Endothelial cell of umbilical vein (primary cell): ENCODE measurements around the gene DRC7. TPM values are rescaled to one million over a fixed set of nuclear protein-coding genes. Genes with fewer than 3 reads are reported as not detected.

Source experiments
- BruUV-seq: library from RNA; stranded (reverse); fragments of 400-500 nt; replicated peaks from 2 replicates; lab custom pipeline; 2021; lab: Mats Ljungman, UMichigan
- CTCF ChIA-PET: fragments of 300-600, 350-600 bp; sonication (Branson Sonifier 250); formaldehyde crosslinking; loops from one replicate; lab custom pipeline; 2021; ENCODE audit warnings: antibody characterized with exemption, inconsistent platforms; lab: Charles Lee
- POLR2A ChIA-PET: fragments of 300-600, 350-600 bp; sonication (Branson Sonifier 250); formaldehyde crosslinking; loops from one replicate; lab custom pipeline; 2021; ENCODE audit warnings: antibody characterized with exemption, inconsistent platforms; lab: Charles Lee
- DNase-seq: peaks from one replicate; pipeline ENCODE4 v3.0.0-alpha.2; 2011; ENCODE audit warnings: low read depth, low spot score
- FAIRE-seq: peaks from 2 replicates; lab custom pipeline; 2011; peaks lifted over from hg19 to GRCh38; lab: Jason Lieb, UNC
- H2AFZ ChIP-seq: 2 replicates; pipeline ENCODE4 v1.6.0; 2012; ENCODE audit warnings: low read depth, low read length, control low read depth, inconsistent platforms
- H3K27ac ChIP-seq: 2 replicates; pipeline ENCODE4 v1.5.1; 2011; ENCODE audit warnings: low read depth, mild to moderate bottlenecking, control low read depth, low read length, moderate library complexity; ENCODE audit not compliant: insufficient read depth
- H3K27me3 ChIP-seq, 2 experiments: 2 replicates each; pipeline versions ENCODE4 v1.6.0 to v1.6.1; 2011; ENCODE audit warnings: low read length in 2 of 2, mixed read lengths in 1 of 2; ENCODE audit not compliant: control insufficient read depth in 2 of 2, insufficient read depth in 2 of 2
- H3K36me3 ChIP-seq, 2 experiments: 2 replicates in 1 of 2; 3 replicates in 1 of 2; pipeline ENCODE4 v1.5.1; 2011; ENCODE audit warnings: low read length in 2 of 2, mild to moderate bottlenecking in 1 of 2, moderate library complexity in 1 of 2; ENCODE audit not compliant: control insufficient read depth in 2 of 2, insufficient read depth in 2 of 2; ENCODE audit errors: extremely low read depth in 1 of 2
- H3K4me1 ChIP-seq: 3 replicates; pipeline ENCODE4 v1.5.1; 2011; ENCODE audit warnings: mild to moderate bottlenecking, low read length; ENCODE audit not compliant: control insufficient read depth, insufficient read depth; ENCODE audit errors: extremely low read depth
- H3K4me2 ChIP-seq: 2 replicates; pipeline ENCODE4 v1.6.1; 2011; ENCODE audit warnings: low read length, control low read depth, mixed read lengths; ENCODE audit not compliant: insufficient read depth
- H3K4me3 ChIP-seq, 3 experiments: fragments of 200-600 bp in 1 of 3; sonication (generic), shearing (Covaris generic) in 1 of 3; replicated peaks in 1 of 3; 2 replicates each; pipeline ENCODE4 v1.5.1; 2011 to 2016; ENCODE audit warnings: control low read depth in 3 of 3, low read length in 3 of 3, mild to moderate bottlenecking in 2 of 3, inconsistent platforms in 1 of 3, low read depth in 1 of 3, moderate library complexity in 1 of 3; ENCODE audit not compliant: insufficient read depth in 1 of 3
- H3K79me2 ChIP-seq: 2 replicates; pipeline ENCODE4 v1.6.0; 2012; ENCODE audit warnings: low read length, inconsistent platforms; ENCODE audit not compliant: control insufficient read depth, insufficient read depth
- H3K9ac ChIP-seq: replicated peaks from 2 replicates; pipeline ENCODE3; 2011; ENCODE audit warnings: low read length, control low read depth; ENCODE audit not compliant: insufficient read depth; ENCODE audit errors: extremely low read depth
- H3K9me1 ChIP-seq: replicated peaks from 3 replicates; pipeline ENCODE4 v1.6.0; 2011; ENCODE audit warnings: mild to moderate bottlenecking, low read length; ENCODE audit not compliant: control insufficient read depth, insufficient read depth; ENCODE audit errors: extremely low read depth
- H3K9me3 ChIP-seq: replicated peaks from 2 replicates; pipeline ENCODE4 v1.5.1; 2012; ENCODE audit warnings: low read length, inconsistent platforms; ENCODE audit not compliant: control insufficient read depth, insufficient read depth
- H4K20me1 ChIP-seq: replicated peaks from 2 replicates; pipeline ENCODE3; 2011; ENCODE audit warnings: mild to moderate bottlenecking, low read length; ENCODE audit not compliant: control insufficient read depth, insufficient read depth; ENCODE audit errors: extremely low read depth
- EZH2 ChIP-seq: IDR thresholded peaks from 2 replicates; pipeline ENCODE4 v1.6.1; 2012; ENCODE audit warnings: borderline replicate concordance, low read depth, mild to moderate bottlenecking, moderate library complexity, low read length, inconsistent platforms; ENCODE audit not compliant: severe bottlenecking
- FOS ChIP-seq: IDR thresholded peaks from 2 replicates; pipeline ENCODE4 v1.6.1; 2011; ENCODE audit warnings: mild to moderate bottlenecking, low read length, moderate library complexity, borderline replicate concordance; ENCODE audit not compliant: insufficient read depth
- GATA2 ChIP-seq: IDR thresholded peaks from 2 replicates; pipeline ENCODE4 v1.7.0; 2011; ENCODE audit warnings: low read depth, mild to moderate bottlenecking, moderate library complexity, mixed read lengths, low read length; ENCODE audit not compliant: insufficient read length, insufficient read depth
- JUN ChIP-seq: IDR thresholded peaks from 2 replicates; pipeline ENCODE4 v1.6.1; 2011; ENCODE audit warnings: borderline replicate concordance, low read depth; ENCODE audit not compliant: insufficient read length, insufficient read depth
- MYC ChIP-seq: IDR thresholded peaks from one replicate; pipeline ENCODE4 v1.6.1; 2011; ENCODE audit warnings: mild to moderate bottlenecking, low read depth, low read length
- POLR2A ChIP-seq: IDR thresholded peaks from 2 replicates; pipeline ENCODE4 v1.6.1; 2012; ENCODE audit warnings: low read depth, mild to moderate bottlenecking, control low read depth, low read length
- POLR2AphosphoS5 ChIP-seq: IDR thresholded peaks from 2 replicates; pipeline ENCODE4 v1.6.1; 2012; ENCODE audit warnings: low read depth, mild to moderate bottlenecking, control low read depth, low read length, moderate library complexity; ENCODE audit not compliant: insufficient read depth
- dilution Hi-C: fragments of 300-500 bp; cut with MboI; formaldehyde crosslinking; loops from one replicate; pipeline ENCODE4 v1.15.0; 2019; ENCODE audit warnings: low sequenced_read_pairs; ENCODE audit not compliant: extremely low pct_ligation_motif_present
- intact Hi-C: fragments of 100-400 bp; cut with micrococcal nuclease; formaldehyde crosslinking; loops from one replicate; pipeline ENCODE4 v1.10.0; 2022
- polyA plus RNA-seq, 4 experiments: library from polyadenylated mRNA; depleted of rRNA in 3 of 4; stranded (reverse) in 3 of 4; unstranded in 1 of 4; fragments of >200 nt; gene quantifications; 2 replicates each; pipeline versions ENCODE4 v1.2.1 to v1.2.3, GENCODE V29; 2011 to 2012; ENCODE audit warnings: missing spikeins in 1 of 4
- total RNA-seq: library from RNA; stranded (reverse); gene quantifications from 2 replicates; pipeline ENCODE4 v1.2.3, GENCODE V29; 2021
- TF ChIP-seq, protein P1 (sequence below), 2 donors: IDR thresholded peaks; 1 replicate in 1 of 2; 2 replicates in 1 of 2; pipeline ENCODE4 v1.5.1; 2011; ENCODE audit warnings: low read length in 2 of 2, mild to moderate bottlenecking in 2 of 2, moderate library complexity in 2 of 2, control low read depth in 1 of 2, inconsistent platforms in 1 of 2, low read depth in 1 of 2; ENCODE audit not compliant: insufficient read depth in 1 of 2; ENCODE audit errors: extremely low read depth in 1 of 2
- TF ChIP-seq, protein P2 (sequence below): IDR thresholded peaks from 2 replicates; pipeline ENCODE4 v1.6.1; 2011; ENCODE audit not compliant: insufficient read depth, insufficient read length

DRC7 gene
- total and polyA plus RNA-seq, 2 donors (not counting 3 experiments of a cell fraction or from before 2014, with no cell fraction given), result 0.13 to 0.77 TPM

DNA sequence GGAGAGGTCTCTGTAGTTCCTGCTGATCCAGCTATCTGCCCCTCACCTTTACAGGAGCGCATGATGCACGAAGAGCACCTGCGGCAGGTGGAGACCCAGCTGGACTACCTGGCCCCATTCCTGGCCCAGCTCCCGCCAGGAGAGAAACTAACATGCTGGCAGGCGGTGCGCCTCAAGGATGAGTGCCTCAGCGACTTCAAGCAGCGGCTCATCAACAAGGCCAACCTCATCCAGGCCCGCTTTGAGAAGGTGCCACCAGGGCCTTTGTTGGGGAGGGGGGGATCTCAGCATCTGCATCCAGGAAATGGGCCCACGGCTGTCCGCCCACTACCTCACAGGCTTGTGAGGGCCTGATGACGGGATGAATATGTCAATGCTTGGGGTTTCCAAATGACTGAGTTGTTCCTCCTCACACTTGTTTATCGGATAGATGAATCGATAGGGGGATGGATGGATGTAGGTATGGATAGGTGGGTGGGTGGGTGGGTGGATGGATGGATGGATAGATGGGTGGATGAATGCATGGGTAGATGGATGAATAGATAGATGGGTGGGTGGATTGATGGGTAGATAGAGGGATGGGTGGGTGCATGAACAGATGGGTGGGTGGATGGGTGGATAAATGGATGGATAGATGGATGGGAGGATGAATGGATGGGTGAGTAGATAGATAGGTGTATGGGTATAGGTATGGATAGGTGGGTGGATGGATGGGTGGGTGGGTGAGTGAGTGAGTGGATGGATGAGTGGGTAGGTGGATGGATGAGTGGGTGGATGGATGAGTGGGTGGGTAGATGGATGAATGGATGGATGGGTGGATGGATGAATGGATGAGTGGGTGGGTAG, 34.0 kb downstream of the DRC7 start:
- Histone ChIP-seq H3K27me3 (no peaks in the 10 kb centered on the region), H3K4me2 (no peak overlapping the region), H4K20me1 (no peaks in the 10 kb centered on the region), H3K4me1 (no peaks in the 10 kb centered on the region), H3K79me2 (no peaks in the 10 kb centered on the region), H3K36me3 (no peaks in the 10 kb centered on the region), H3K4me3 (no peak overlapping the region), H3K9ac (no peak overlapping the region), H2AFZ (no peak overlapping the region), H3K9me3 (no peaks in the 10 kb centered on the region), H3K9me1 (no peaks in the 10 kb centered on the region), H3K27ac (no peak overlapping the region)
- FAIRE-seq (no peak), DNase-seq (no peak)
- dilution Hi-C loops (no loop called here), intact Hi-C loops (no loop called here)
- POLR2A ChIA-PET, result no interaction called here
- CTCF ChIA-PET, result no interaction called here
- no TSS peak for BruUV-seq
- no peak for TF ChIP-seq FOS
- no peak for TF ChIP-seq MYC
- TF ChIP-seq EZH2, result no peak
- no peak for TF ChIP-seq JUN
- TF ChIP-seq, protein P1, sequence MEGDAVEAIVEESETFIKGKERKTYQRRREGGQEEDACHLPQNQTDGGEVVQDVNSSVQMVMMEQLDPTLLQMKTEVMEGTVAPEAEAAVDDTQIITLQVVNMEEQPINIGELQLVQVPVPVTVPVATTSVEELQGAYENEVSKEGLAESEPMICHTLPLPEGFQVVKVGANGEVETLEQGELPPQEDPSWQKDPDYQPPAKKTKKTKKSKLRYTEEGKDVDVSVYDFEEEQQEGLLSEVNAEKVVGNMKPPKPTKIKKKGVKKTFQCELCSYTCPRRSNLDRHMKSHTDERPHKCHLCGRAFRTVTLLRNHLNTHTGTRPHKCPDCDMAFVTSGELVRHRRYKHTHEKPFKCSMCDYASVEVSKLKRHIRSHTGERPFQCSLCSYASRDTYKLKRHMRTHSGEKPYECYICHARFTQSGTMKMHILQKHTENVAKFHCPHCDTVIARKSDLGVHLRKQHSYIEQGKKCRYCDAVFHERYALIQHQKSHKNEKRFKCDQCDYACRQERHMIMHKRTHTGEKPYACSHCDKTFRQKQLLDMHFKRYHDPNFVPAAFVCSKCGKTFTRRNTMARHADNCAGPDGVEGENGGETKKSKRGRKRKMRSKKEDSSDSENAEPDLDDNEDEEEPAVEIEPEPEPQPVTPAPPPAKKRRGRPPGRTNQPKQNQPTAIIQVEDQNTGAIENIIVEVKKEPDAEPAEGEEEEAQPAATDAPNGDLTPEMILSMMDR (IDR thresholded peaks at IDR 0.05; ENCODE audit: extremely low read depth in 1 of 2, insufficient read depth in 1 of 2, low read depth in 1 of 2, low read length in 2 of 2), result no peak
- no peak for TF ChIP-seq POLR2AphosphoS5
- TF ChIP-seq, protein P2, sequence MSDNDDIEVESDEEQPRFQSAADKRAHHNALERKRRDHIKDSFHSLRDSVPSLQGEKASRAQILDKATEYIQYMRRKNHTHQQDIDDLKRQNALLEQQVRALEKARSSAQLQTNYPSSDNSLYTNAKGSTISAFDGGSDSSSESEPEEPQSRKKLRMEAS, result no peak
- TF ChIP-seq POLR2A, result no peak
- TF ChIP-seq GATA2, result no peak
